PFSK-1 (cell line): ENCODE data around the gene CGREF1.

Source experiments
- FOXP2 ChIP-seq: optimal IDR thresholded peaks from 2 replicates; pipeline ENCODE3; 2011; ENCODE audit warnings: borderline replicate concordance, control low read depth, inconsistent platforms; ENCODE audit not compliant: insufficient read depth; ENCODE audit errors: extremely low read length, extremely low read depth
- POLR2AphosphoS5 ChIP-seq: IDR thresholded peaks from 2 replicates; pipeline ENCODE4 v1.6.1; 2012; ENCODE audit warnings: low read depth, mild to moderate bottlenecking, control low read depth, low read length, moderate library complexity
- SIN3A ChIP-seq: IDR thresholded peaks from 2 replicates; pipeline ENCODE4 v1.6.1; 2012; ENCODE audit warnings: mild to moderate bottlenecking, low read length, moderate library complexity, borderline replicate concordance; ENCODE audit not compliant: insufficient read depth
- TAF1 ChIP-seq: IDR thresholded peaks from 2 replicates; pipeline ENCODE4 v1.6.1; 2012; ENCODE audit warnings: low read length, control low read depth, borderline replicate concordance; ENCODE audit not compliant: insufficient read depth
- TF ChIP-seq, protein P1 (sequence below), 2 experiments: IDR thresholded peaks; 2 replicates each; pipeline versions ENCODE4 v1.6.1 to v1.8.0; 2011 to 2012; ENCODE audit warnings: low read depth in 2 of 2, low read length in 2 of 2, control low read depth in 1 of 2, inconsistent platforms in 1 of 2, mild to moderate bottlenecking in 1 of 2, moderate library complexity in 1 of 2; ENCODE audit not compliant: insufficient read depth in 1 of 2

CGREF1 gene

DNA sequence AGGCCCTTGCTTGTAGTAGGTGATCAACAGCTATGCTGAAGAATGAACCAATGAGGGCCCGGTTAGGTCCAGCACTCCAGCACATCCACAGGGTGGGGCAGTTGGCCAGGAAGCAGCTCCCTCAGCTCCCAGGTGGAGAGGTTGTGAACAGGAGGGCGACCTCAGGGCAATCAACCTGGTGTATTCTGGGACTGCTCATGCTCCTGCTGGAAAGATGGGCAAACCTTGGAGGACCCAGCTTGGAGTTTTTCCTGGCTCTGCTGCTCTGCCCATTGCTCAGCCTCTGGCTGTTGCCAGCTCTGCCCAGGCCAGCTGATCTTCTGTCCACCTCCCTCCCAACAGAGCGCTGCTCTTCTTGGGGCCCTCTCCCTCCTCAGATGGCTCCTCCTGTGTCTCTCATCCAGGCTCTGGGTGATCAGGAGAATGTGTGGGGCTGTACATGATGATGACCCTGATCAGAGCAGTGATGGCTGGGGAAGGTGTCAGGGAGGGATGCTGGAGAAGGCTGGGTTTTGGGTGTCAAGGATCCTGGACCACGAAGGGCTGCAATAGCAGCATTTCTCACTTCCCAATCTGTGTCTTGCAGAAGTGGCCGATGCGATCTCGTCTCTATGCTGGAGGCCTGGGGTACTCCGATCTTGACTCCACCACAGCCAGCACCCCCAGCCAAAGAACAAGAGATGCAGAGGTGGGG is 33.3 kb upstream of the CGREF1 start:
- no peak for TF ChIP-seq TAF1
- TF ChIP-seq FOXP2 = no peak
- TF ChIP-seq, protein P1, sequence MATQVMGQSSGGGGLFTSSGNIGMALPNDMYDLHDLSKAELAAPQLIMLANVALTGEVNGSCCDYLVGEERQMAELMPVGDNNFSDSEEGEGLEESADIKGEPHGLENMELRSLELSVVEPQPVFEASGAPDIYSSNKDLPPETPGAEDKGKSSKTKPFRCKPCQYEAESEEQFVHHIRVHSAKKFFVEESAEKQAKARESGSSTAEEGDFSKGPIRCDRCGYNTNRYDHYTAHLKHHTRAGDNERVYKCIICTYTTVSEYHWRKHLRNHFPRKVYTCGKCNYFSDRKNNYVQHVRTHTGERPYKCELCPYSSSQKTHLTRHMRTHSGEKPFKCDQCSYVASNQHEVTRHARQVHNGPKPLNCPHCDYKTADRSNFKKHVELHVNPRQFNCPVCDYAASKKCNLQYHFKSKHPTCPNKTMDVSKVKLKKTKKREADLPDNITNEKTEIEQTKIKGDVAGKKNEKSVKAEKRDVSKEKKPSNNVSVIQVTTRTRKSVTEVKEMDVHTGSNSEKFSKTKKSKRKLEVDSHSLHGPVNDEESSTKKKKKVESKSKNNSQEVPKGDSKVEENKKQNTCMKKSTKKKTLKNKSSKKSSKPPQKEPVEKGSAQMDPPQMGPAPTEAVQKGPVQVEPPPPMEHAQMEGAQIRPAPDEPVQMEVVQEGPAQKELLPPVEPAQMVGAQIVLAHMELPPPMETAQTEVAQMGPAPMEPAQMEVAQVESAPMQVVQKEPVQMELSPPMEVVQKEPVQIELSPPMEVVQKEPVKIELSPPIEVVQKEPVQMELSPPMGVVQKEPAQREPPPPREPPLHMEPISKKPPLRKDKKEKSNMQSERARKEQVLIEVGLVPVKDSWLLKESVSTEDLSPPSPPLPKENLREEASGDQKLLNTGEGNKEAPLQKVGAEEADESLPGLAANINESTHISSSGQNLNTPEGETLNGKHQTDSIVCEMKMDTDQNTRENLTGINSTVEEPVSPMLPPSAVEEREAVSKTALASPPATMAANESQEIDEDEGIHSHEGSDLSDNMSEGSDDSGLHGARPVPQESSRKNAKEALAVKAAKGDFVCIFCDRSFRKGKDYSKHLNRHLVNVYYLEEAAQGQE (IDR thresholded peaks at IDR 0.05; ENCODE audit: insufficient read depth in 1 of 2, low read depth in 2 of 2, low read length in 2 of 2) = no peak
- TF ChIP-seq SIN3A = no peak
- TF ChIP-seq POLR2AphosphoS5 = no peak

- TF ChIP-seq POLR2AphosphoS5 = no peak
- TF ChIP-seq SIN3A = no peak
Observed at GRCh38 chr2:27150639-27151230, 31.8 kb upstream of the CGREF1 start.

GRCh38 chr2:27149570-27150405 is 30.9 kb upstream of the CGREF1 start:
- TF ChIP-seq POLR2AphosphoS5 (no peak), FOXP2 (no peak), TAF1 (no peak), SIN3A (no peak)
- TF ChIP-seq, protein P1 (IDR thresholded peaks at IDR 0.05; ENCODE audit: insufficient read depth in 1 of 2, low read depth in 2 of 2, low read length in 2 of 2) = no peak

- TF ChIP-seq FOXP2 (no peak), POLR2AphosphoS5 (no peak), SIN3A (no peak), TAF1 (no peak)
- TF ChIP-seq, protein P1 (IDR thresholded peaks at IDR 0.05; ENCODE audit: insufficient read depth in 1 of 2, low read depth in 2 of 2, low read length in 2 of 2) = no peak
Observed at GRCh38 chr2:27148801-27149439, 30.0 kb upstream of the CGREF1 start, which contains the start of gene TCF23. TSS of gene TCF23 (plus strand) at chr2:27149004. CDS start at chr2:27149134, 130 bp downstream.

- TF ChIP-seq, protein P1 (IDR thresholded peaks at IDR 0.05; ENCODE audit: insufficient read depth in 1 of 2, low read depth in 2 of 2, low read length in 2 of 2) = no peak
- TF ChIP-seq POLR2AphosphoS5 (no peak), FOXP2 (no peak), TAF1 (no peak), SIN3A (no peak)
Observed at GRCh38 chr2:27147935-27148334, 29.0 kb upstream of the CGREF1 start.
